SIG-M5 treated with dmso at 0.1 percent for 504 hours (cell line): Measurements from ENCODE around the gene F11R.
"Not testable (repeated sequence)": the region's sequence is repeated elsewhere in the genome, so short reads cannot be mapped to it uniquely, and the experiment has no call there.

Experiments used
- DNase-seq: peaks from one replicate; lab custom pipeline; 2025; ENCODE audit not compliant: unreplicated experiment; lab: John Stamatoyannopoulos, UW

The F11R gene

GRCh38 chr1:161016683-161017082, 4.3 kb downstream of the F11R start:
- DNase-seq, result not testable (repeated sequence)

- peak; percentile 97 for DNase-seq
Observed at GRCh38 chr1:161013488-161014230, 7.3 kb downstream of the F11R start.

GRCh38 chr1:161013131-161013487, 7.8 kb downstream of the F11R start:
- DNase-seq, result peak; percentile 73

- no peak for DNase-seq
Observed at GRCh38 chr1:161012420-161012819, 8.5 kb downstream of the F11R start.

- DNase-seq, result no peak
Observed at GRCh38 chr1:161009602-161010211, 11.2 kb downstream of the F11R start.

- no peak for DNase-seq
Observed at GRCh38 chr1:161008869-161009510, 12.0 kb downstream of the F11R start.

GRCh38 chr1:161007369-161007768, 13.6 kb downstream of the F11R start:
- DNase-seq, result no peak

- DNase-seq, result no peak
Observed at GRCh38 chr1:161006563-161006962, 14.4 kb downstream of the F11R start.

GRCh38 chr1:161001525-161001924, 19.4 kb downstream of the F11R start:
- no peak for DNase-seq

- no peak for DNase-seq
Observed at GRCh38 chr1:161000736-161001480, 20.0 kb downstream of the F11R start.

GRCh38 chr1:160999376-160999775, 21.6 kb downstream of the F11R start:
- no peak for DNase-seq

- DNase-seq, result peak; percentile 73
Observed at GRCh38 chr1:160997323-160998038, 23.5 kb downstream of the F11R start.

- no peak for DNase-seq
Observed at GRCh38 chr1:160996178-160996577, 24.8 kb downstream of the F11R start.

- DNase-seq, result peak; percentile 49
Observed at GRCh38 chr1:160993544-160994193, 27.3 kb downstream of the F11R start.

GRCh38 chr1:160992036-160992435, 28.9 kb downstream of the F11R start:
- not testable (repeated sequence) for DNase-seq

GRCh38 chr1:160987359-160988050, 33.4 kb downstream of the F11R start:
- no peak for DNase-seq

- no peak for DNase-seq
Observed at GRCh38 chr1:160985723-160986122, 35.2 kb downstream of the F11R start.

- no peak for DNase-seq
Observed at GRCh38 chr1:160981584-160982411, 39.2 kb downstream of the F11R start.

- no peak for DNase-seq
Observed at GRCh38 chr1:160979286-160979685, 41.7 kb downstream of the F11R start.
